Measurements from ENCODE around the gene PLEKHF1.

Gene PLEKHF1

GRCh38 chr19:29631450-29631849 lies 33.8 kb upstream of the PLEKHF1 start:
- in situ Hi-C loops (cut with HindIII; ENCODE audit: low pct_ligation_motif_present, low sequenced_read_pairs), result no loop called here
- DNase-seq, result no peak

DNA sequence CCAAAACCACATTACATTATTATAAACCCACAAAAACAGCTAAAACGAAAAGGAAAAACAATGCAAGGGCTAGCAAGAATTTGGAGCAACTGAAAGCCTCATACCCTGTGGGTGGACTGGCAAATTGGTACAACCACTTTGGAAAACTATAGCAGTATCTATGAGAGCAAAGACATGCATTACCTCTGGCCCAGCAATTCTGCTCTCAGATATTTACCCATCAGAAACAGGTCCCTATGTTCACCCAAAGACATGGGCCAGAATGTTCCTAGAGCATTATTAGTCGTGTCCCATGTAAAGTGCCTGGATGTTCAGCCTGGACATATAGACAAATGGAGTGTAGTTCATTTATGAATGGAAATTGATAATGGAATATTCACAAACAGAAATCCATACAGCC lies 31.3 kb upstream of the PLEKHF1 start:
- TF ChIP-seq, protein P1, sequence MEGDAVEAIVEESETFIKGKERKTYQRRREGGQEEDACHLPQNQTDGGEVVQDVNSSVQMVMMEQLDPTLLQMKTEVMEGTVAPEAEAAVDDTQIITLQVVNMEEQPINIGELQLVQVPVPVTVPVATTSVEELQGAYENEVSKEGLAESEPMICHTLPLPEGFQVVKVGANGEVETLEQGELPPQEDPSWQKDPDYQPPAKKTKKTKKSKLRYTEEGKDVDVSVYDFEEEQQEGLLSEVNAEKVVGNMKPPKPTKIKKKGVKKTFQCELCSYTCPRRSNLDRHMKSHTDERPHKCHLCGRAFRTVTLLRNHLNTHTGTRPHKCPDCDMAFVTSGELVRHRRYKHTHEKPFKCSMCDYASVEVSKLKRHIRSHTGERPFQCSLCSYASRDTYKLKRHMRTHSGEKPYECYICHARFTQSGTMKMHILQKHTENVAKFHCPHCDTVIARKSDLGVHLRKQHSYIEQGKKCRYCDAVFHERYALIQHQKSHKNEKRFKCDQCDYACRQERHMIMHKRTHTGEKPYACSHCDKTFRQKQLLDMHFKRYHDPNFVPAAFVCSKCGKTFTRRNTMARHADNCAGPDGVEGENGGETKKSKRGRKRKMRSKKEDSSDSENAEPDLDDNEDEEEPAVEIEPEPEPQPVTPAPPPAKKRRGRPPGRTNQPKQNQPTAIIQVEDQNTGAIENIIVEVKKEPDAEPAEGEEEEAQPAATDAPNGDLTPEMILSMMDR (IDR thresholded peaks at IDR 0.05; ENCODE audit: low read depth, low read length, missing control alignments), result no peak
- in situ Hi-C loops (cut with HindIII; ENCODE audit: low pct_ligation_motif_present, low sequenced_read_pairs), result no loop called here
- H3K4me3 ChIP-seq (ENCODE audit: low read depth, low read length), result no peak overlapping the region
- H3K36me3 ChIP-seq (replicated peaks), result no peaks in the 10 kb centered on the region
- H3K27ac ChIP-seq, result no peak overlapping the region
- no peak for DNase-seq
- H3K27me3 ChIP-seq (replicated peaks), result no peaks in the 10 kb centered on the region

More at GRCh38 chr19:29631450-29631849, 33.8 kb upstream of the PLEKHF1 start:
- TF ChIP-seq, protein P1 (IDR thresholded peaks at IDR 0.05; ENCODE audit: low read depth, low read length, missing control alignments), result no peak
- H3K4me3 ChIP-seq (ENCODE audit: low read depth, low read length), result no peak overlapping the region
- no peak overlapping the region for H3K27ac ChIP-seq
- no peaks in the 10 kb centered on the region for H3K27me3 ChIP-seq (replicated peaks)
- H3K36me3 ChIP-seq (replicated peaks), result no peaks in the 10 kb centered on the region

- DNase-seq, result no peak
- no peak overlapping the region for H3K27ac ChIP-seq
These were observed 30.7 kb upstream of the PLEKHF1 start for GRCh38 chr19:29634423-29635130.

DNA sequence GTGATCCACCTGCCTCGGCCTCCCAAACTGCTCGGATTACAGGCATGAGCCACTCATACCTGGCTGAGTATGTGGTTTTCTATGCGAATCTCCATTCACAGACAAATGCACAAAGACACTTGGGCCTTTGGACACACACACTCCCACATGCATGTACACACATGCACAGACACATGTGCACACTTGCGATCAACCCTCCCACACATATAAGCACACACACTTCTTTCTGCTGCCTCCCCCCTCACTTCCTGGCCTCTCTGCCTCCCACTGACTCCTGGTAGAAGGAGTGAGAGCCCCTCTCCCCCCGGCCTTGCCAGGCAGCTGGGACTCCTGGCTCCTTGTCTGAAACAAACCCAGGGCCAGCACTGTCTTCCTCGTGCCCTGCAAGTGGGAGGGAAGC lies 29.3 kb upstream of the PLEKHF1 start:
- in situ Hi-C loops (cut with HindIII; ENCODE audit: low pct_ligation_motif_present, low sequenced_read_pairs), result no loop called here

More at GRCh38 chr19:29634423-29635130, 30.7 kb upstream of the PLEKHF1 start:
- TF ChIP-seq, protein P1 (IDR thresholded peaks at IDR 0.05; ENCODE audit: low read depth, low read length, missing control alignments), result no peak
- Histone ChIP-seq H3K27me3 (replicated peaks) (no peaks in the 10 kb centered on the region), H3K36me3 (replicated peaks) (no peaks in the 10 kb centered on the region), H3K4me3 (ENCODE audit: low read depth, low read length) (no peak overlapping the region)
- in situ Hi-C loops (cut with HindIII; ENCODE audit: low pct_ligation_motif_present, low sequenced_read_pairs), result no loop called here

DNA sequence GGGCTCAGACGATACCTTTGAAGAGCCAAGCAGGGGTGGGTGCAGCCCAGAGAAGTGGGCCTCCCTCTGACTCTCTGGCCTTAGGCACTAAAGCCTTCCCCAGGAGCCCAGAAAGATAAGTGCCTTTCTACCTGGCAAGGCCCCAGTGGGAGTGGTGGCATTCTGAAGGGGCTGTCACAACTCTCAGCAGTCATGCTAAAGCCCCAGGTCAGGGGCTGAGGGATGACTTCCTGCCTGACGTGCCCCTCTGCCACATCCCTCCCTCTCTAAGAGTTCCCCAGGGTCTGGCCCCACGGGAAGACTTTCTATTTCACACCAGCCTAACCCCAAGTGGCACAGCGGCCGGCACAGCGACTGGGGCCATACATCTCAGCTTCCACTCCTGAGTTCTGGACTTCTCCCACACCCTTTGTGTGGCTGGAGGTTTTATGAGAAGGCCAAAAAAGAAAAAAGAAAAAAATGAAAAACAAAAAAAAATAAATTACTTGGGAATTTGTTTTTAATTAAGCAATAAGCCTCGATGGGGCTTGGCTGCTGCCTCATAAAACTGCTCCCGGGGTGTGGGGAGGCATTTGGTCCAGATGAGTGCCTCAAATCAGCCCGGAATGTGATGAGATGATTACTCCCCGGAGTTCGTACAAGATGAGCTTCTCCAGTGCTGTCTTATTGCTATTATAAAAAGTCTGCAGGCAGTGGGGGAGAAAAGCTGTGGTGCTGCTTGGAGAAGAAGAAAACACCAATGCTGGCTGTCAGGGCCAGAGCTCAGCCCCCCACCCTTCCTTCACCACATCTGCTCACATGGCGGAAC lies 28.5 kb upstream of the PLEKHF1 start:
- no peak for DNase-seq
- H3K27ac ChIP-seq, result no peak overlapping the region
- in situ Hi-C loops (cut with HindIII; ENCODE audit: low pct_ligation_motif_present, low sequenced_read_pairs), result no loop called here
- H3K36me3 ChIP-seq (replicated peaks), result no peaks in the 10 kb centered on the region
- H3K4me3 ChIP-seq (ENCODE audit: low read depth, low read length), result no peak overlapping the region
- H3K27me3 ChIP-seq (replicated peaks), result peaks cover under 1% of the 10 kb centered on the region
- TF ChIP-seq, protein P1 (IDR thresholded peaks at IDR 0.05; ENCODE audit: low read depth, low read length, missing control alignments), result no peak

More for the DNA sequence above, 29.3 kb upstream of the PLEKHF1 start:
- H3K36me3 ChIP-seq (replicated peaks), result no peaks in the 10 kb centered on the region
- DNase-seq, result no peak
- TF ChIP-seq, protein P1 (IDR thresholded peaks at IDR 0.05; ENCODE audit: low read depth, low read length, missing control alignments), result no peak
- H3K4me3 ChIP-seq (ENCODE audit: low read depth, low read length), result no peak overlapping the region
- no peaks in the 10 kb centered on the region for H3K27me3 ChIP-seq (replicated peaks)
- H3K27ac ChIP-seq, result no peak overlapping the region

Data from brain microvascular endothelial cell (primary cell).